Activated CD4-positive, alpha-beta T cell treated with anti-CD3 and anti-CD28 coated beads, Interleukin-2, amount 10 ng/mL, durations not matched to agents 24 days and 14 days (primary cell): ENCODE data around the gene VAV2. TPM values are rescaled to one million over a fixed set of nuclear protein-coding genes. Genes with fewer than 3 reads are reported as not detected.

Experiments
- DNase-seq: peaks from one replicate; pipeline ENCODE4 v3.0.0; 2022
- H3K27ac Mint-ChIP-seq: one replicate; pipeline ENCODE4 v1.8.0; 2022; ENCODE audit warnings: mild to moderate bottlenecking, mixed read lengths
- H3K27me3 Mint-ChIP-seq: one replicate; pipeline ENCODE4 v1.8.0; 2022; ENCODE audit warnings: mixed read lengths
- H3K36me3 Mint-ChIP-seq: one replicate; pipeline ENCODE4 v1.8.0; 2022; ENCODE audit warnings: low read depth, mild to moderate bottlenecking, mixed read lengths
- H3K4me1 Mint-ChIP-seq: one replicate; pipeline ENCODE4 v1.8.0; 2021; ENCODE audit warnings: mixed read lengths
- H3K4me3 Mint-ChIP-seq: one replicate; pipeline ENCODE4 v1.8.0; 2022; ENCODE audit warnings: mild to moderate bottlenecking, moderate library complexity, mixed read lengths
- H3K9me3 Mint-ChIP-seq: one replicate; pipeline ENCODE4 v1.8.0; 2021; ENCODE audit warnings: mixed read lengths
- intact Hi-C: fragments of 100-400 bp; cut with micrococcal nuclease; formaldehyde crosslinking; loops from one replicate; pipeline ENCODE4 v1.15.1; 2023
- total RNA-seq: library from RNA; stranded (reverse); gene quantifications from 2 replicates; pipeline ENCODE4 v1.2.3, GENCODE V29; 2022

VAV2 gene
- total RNA-seq, 1 donor from 2014 or later: 9.0 TPM

GRCh38 chr9:133944746-133945135, 47.4 kb downstream of the VAV2 start:
- Mint-ChIP-seq H3K36me3 (no peaks in the 10 kb centered on the region), H3K4me1 (no peaks in the 10 kb centered on the region), H3K27me3 (no peaks in the 10 kb centered on the region), H3K9me3 (no peaks in the 10 kb centered on the region), H3K4me3 (no peak overlapping the region), H3K27ac (no peak overlapping the region)
- intact Hi-C loops: no loop called here
- no peak for DNase-seq

- H3K36me3 Mint-ChIP-seq: no peaks in the 10 kb centered on the region
- intact Hi-C loops: no loop called here
- no peaks in the 10 kb centered on the region for H3K9me3 Mint-ChIP-seq
- H3K4me3 Mint-ChIP-seq: no peak overlapping the region
- no peak for DNase-seq
- no peak overlapping the region for H3K27ac Mint-ChIP-seq
- H3K27me3 Mint-ChIP-seq: no peaks in the 10 kb centered on the region
- H3K4me1 Mint-ChIP-seq: no peaks in the 10 kb centered on the region
Observed at GRCh38 chr9:133943781-133944745, 48.1 kb downstream of the VAV2 start.

GRCh38 chr9:133943036-133943780, 48.9 kb downstream of the VAV2 start:
- no peaks in the 10 kb centered on the region for H3K36me3 Mint-ChIP-seq
- no peak overlapping the region for H3K27ac Mint-ChIP-seq
- intact Hi-C loops: no loop called here
- no peaks in the 10 kb centered on the region for H3K27me3 Mint-ChIP-seq
- H3K9me3 Mint-ChIP-seq: no peaks in the 10 kb centered on the region
- no peaks in the 10 kb centered on the region for H3K4me1 Mint-ChIP-seq
- H3K4me3 Mint-ChIP-seq: no peak overlapping the region
- DNase-seq: no peak

GRCh38 chr9:133942206-133942975, 49.7 kb downstream of the VAV2 start:
- no peaks in the 10 kb centered on the region for H3K36me3 Mint-ChIP-seq
- H3K4me1 Mint-ChIP-seq: no peaks in the 10 kb centered on the region
- no peak overlapping the region for H3K27ac Mint-ChIP-seq
- no peak for DNase-seq
- intact Hi-C loops: no loop called here
- H3K27me3 Mint-ChIP-seq: no peaks in the 10 kb centered on the region
- no peak overlapping the region for H3K4me3 Mint-ChIP-seq
- H3K9me3 Mint-ChIP-seq: no peaks in the 10 kb centered on the region

- Mint-ChIP-seq H3K27me3 (no peaks in the 10 kb centered on the region), H3K4me1 (no peaks in the 10 kb centered on the region), H3K4me3 (no peak overlapping the region), H3K27ac (no peak overlapping the region), H3K9me3 (no peaks in the 10 kb centered on the region), H3K36me3 (no peaks in the 10 kb centered on the region)
- intact Hi-C loops: no loop called here
- DNase-seq: no peak
Observed at GRCh38 chr9:133939845-133940244, 52.3 kb downstream of the VAV2 start.

GRCh38 chr9:133939171-133939785, 52.8 kb downstream of the VAV2 start:
- no peak for DNase-seq
- intact Hi-C loops: no loop called here
- Mint-ChIP-seq H3K36me3 (no peaks in the 10 kb centered on the region), H3K27me3 (no peaks in the 10 kb centered on the region), H3K4me1 (no peaks in the 10 kb centered on the region), H3K9me3 (no peaks in the 10 kb centered on the region), H3K27ac (no peak overlapping the region), H3K4me3 (no peak overlapping the region)

- no peak overlapping the region for H3K4me3 Mint-ChIP-seq
- no peaks in the 10 kb centered on the region for H3K27me3 Mint-ChIP-seq
- intact Hi-C loops: no loop called here
- H3K9me3 Mint-ChIP-seq: no peaks in the 10 kb centered on the region
- no peak overlapping the region for H3K27ac Mint-ChIP-seq
- H3K4me1 Mint-ChIP-seq: no peaks in the 10 kb centered on the region
- no peak for DNase-seq
- H3K36me3 Mint-ChIP-seq: no peaks in the 10 kb centered on the region
Observed at GRCh38 chr9:133938753-133939152, 53.4 kb downstream of the VAV2 start.

- H3K27ac Mint-ChIP-seq: no peak overlapping the region
Observed at GRCh38 chr9:133938086-133938485, 54.0 kb downstream of the VAV2 start.

GRCh38 chr9:133937120-133937519, 55.0 kb downstream of the VAV2 start:
- no peak for DNase-seq
- intact Hi-C loops: no loop called here
- Mint-ChIP-seq H3K4me3 (no peak overlapping the region), H3K27ac (no peak overlapping the region), H3K27me3 (no peaks in the 10 kb centered on the region), H3K9me3 (peaks cover 4% of the 10 kb centered on the region), H3K36me3 (no peaks in the 10 kb centered on the region), H3K4me1 (no peaks in the 10 kb centered on the region)

More at GRCh38 chr9:133938086-133938485, 54.0 kb downstream of the VAV2 start:
- intact Hi-C loops: no loop called here
- Mint-ChIP-seq H3K9me3 (peaks cover 4% of the 10 kb centered on the region), H3K4me3 (no peak overlapping the region), H3K4me1 (no peaks in the 10 kb centered on the region), H3K36me3 (no peaks in the 10 kb centered on the region), H3K27me3 (no peaks in the 10 kb centered on the region)
- DNase-seq: no peak

GRCh38 chr9:133935328-133936005, 56.7 kb downstream of the VAV2 start:
- no peak for DNase-seq
- H3K27ac Mint-ChIP-seq: no peak overlapping the region
- no peaks in the 10 kb centered on the region for H3K27me3 Mint-ChIP-seq
- intact Hi-C loops: no loop called here
- no peaks in the 10 kb centered on the region for H3K36me3 Mint-ChIP-seq
- H3K9me3 Mint-ChIP-seq: peaks cover 4% of the 10 kb centered on the region
- H3K4me3 Mint-ChIP-seq: no peak overlapping the region
- no peaks in the 10 kb centered on the region for H3K4me1 Mint-ChIP-seq

GRCh38 chr9:133934482-133935232, 57.5 kb downstream of the VAV2 start:
- H3K4me1 Mint-ChIP-seq: no peaks in the 10 kb centered on the region
- no peaks in the 10 kb centered on the region for H3K27me3 Mint-ChIP-seq
- no peak overlapping the region for H3K4me3 Mint-ChIP-seq
- no peak for DNase-seq
- H3K36me3 Mint-ChIP-seq: no peaks in the 10 kb centered on the region
- intact Hi-C loops: no loop called here
- peaks cover 4% of the 10 kb centered on the region for H3K9me3 Mint-ChIP-seq
- no peak overlapping the region for H3K27ac Mint-ChIP-seq

- intact Hi-C loops: no loop called here
- H3K27ac Mint-ChIP-seq: no peak overlapping the region
Observed at GRCh38 chr9:133933426-133934026, 58.6 kb downstream of the VAV2 start.

More at GRCh38 chr9:133933426-133934026, 58.6 kb downstream of the VAV2 start:
- DNase-seq: no peak
- H3K27me3 Mint-ChIP-seq: no peaks in the 10 kb centered on the region
- H3K4me1 Mint-ChIP-seq: no peaks in the 10 kb centered on the region
- H3K4me3 Mint-ChIP-seq: no peak overlapping the region
- H3K36me3 Mint-ChIP-seq: no peaks in the 10 kb centered on the region
- peaks cover 4% of the 10 kb centered on the region for H3K9me3 Mint-ChIP-seq
